GM23338 (cell line): ENCODE results near the gene PPP6R3. TPM values are rescaled to one million over a fixed set of nuclear protein-coding genes. Genes with fewer than 3 reads are reported as not detected.

Source experiments
- ATAC-seq: fragments of 200-7000 bp; cut with Tn5 transposase; 3 replicates; pipeline ENCODE4 v1.9.1; 2020
- DNase-seq: peaks from one replicate; pipeline ENCODE4 v3.0.0-alpha.2; 2015; ENCODE audit warnings: low spot score
- H2AFZ ChIP-seq: fragments of 200-600 bp; sonication (generic); 2 replicates; pipeline ENCODE4 v1.8.0; 2016; ENCODE audit warnings: antibody characterized with exemption, mild to moderate bottlenecking, moderate library complexity
- H3F3A ChIP-seq: fragments of 200-600 bp; sonication (generic); replicated peaks from 2 replicates; pipeline ENCODE4 v1.8.0; 2017; ENCODE audit warnings: antibody characterized with exemption, mixed run types, low read depth
- H3K27ac ChIP-seq: fragments of 200-600 bp; sonication (generic); 2 replicates; pipeline ENCODE4 v1.6.1; 2016; ENCODE audit warnings: low read depth
- H3K27me3 ChIP-seq: fragments of 200-600 bp; sonication (generic); 2 replicates; pipeline ENCODE4 v1.8.0; 2016; ENCODE audit warnings: mild to moderate bottlenecking, mixed run types, moderate library complexity; ENCODE audit not compliant: insufficient read depth
- H3K36me3 ChIP-seq: fragments of 200-600 bp; sonication (generic); 2 replicates; pipeline ENCODE4 v1.8.0; 2016; ENCODE audit warnings: mild to moderate bottlenecking; ENCODE audit not compliant: insufficient read depth
- H3K4me1 ChIP-seq: fragments of 200-600 bp; sonication (generic); 2 replicates; pipeline ENCODE4 v1.8.0; 2016; ENCODE audit warnings: mild to moderate bottlenecking, moderate library complexity; ENCODE audit not compliant: insufficient read depth
- H3K4me2 ChIP-seq: fragments of 200-600 bp; sonication (generic); 2 replicates; pipeline ENCODE4 v1.7.1; 2017; ENCODE audit warnings: mixed run types
- H3K4me3 ChIP-seq: fragments of 200-600 bp; sonication (generic); 2 replicates; pipeline ENCODE4 v1.6.1; 2016; ENCODE audit warnings: mixed run types
- H3K79me2 ChIP-seq: fragments of 200-600 bp; sonication (generic); replicated peaks from 2 replicates; pipeline ENCODE4 v1.8.0; 2017; ENCODE audit warnings: mild to moderate bottlenecking; ENCODE audit not compliant: insufficient read depth
- H3K9me2 ChIP-seq: fragments of 200-600 bp; sonication (generic); 2 replicates; pipeline ENCODE4 v1.8.0; 2017; ENCODE audit not compliant: insufficient read depth
- H4K20me1 ChIP-seq: fragments of 200-600 bp; sonication (generic); replicated peaks from 2 replicates; pipeline ENCODE4 v1.8.0; 2017; ENCODE audit warnings: mild to moderate bottlenecking; ENCODE audit not compliant: insufficient read depth
- H3K27ac Mint-ChIP-seq: 2 replicates; pipeline ENCODE4 v1.8.0; 2020; ENCODE audit warnings: inconsistent platforms, mild to moderate bottlenecking, moderate library complexity, mixed read lengths
- H3K27me3 Mint-ChIP-seq: 3 replicates; pipeline ENCODE4 v1.8.0; 2022; ENCODE audit warnings: low read depth, mild to moderate bottlenecking, moderate library complexity, mixed read lengths, inconsistent platforms; ENCODE audit not compliant: insufficient read depth, poor library complexity
- H3K36me3 Mint-ChIP-seq: 3 replicates; pipeline ENCODE4 v1.8.0; 2021; ENCODE audit warnings: low read depth, mild to moderate bottlenecking, inconsistent platforms, moderate library complexity, mixed read lengths
- H3K4me1 Mint-ChIP-seq: 3 replicates; pipeline ENCODE4 v1.8.0; 2020; ENCODE audit warnings: mild to moderate bottlenecking, inconsistent platforms, mixed read lengths
- H3K4me3 Mint-ChIP-seq: 3 replicates; pipeline ENCODE4 v1.8.0; 2021; ENCODE audit warnings: moderate library complexity, mild to moderate bottlenecking, inconsistent platforms, mixed read lengths
- H3K9me3 Mint-ChIP-seq: 3 replicates; pipeline ENCODE4 v1.8.0; 2020; ENCODE audit warnings: moderate library complexity, mild to moderate bottlenecking, inconsistent platforms, mixed read lengths
- CREB1 ChIP-seq: fragments of 250-450 bp; sonication (Bioruptor Pico); IDR thresholded peaks from 2 replicates; pipeline ENCODE4 v1.5.0; 2020; ENCODE audit warnings: low read depth, mild to moderate bottlenecking, moderate library complexity
- EZH2 ChIP-seq: fragments of 200-600 bp; sonication (generic); IDR thresholded peaks from one replicate; pipeline ENCODE4 v1.8.0; 2017; ENCODE audit warnings: antibody characterized with exemption, mild to moderate bottlenecking, low read depth; ENCODE audit not compliant: unreplicated experiment
- NANOG ChIP-seq: IDR thresholded peaks from 2 replicates; pipeline ENCODE4 v1.6.1; 2016; ENCODE audit warnings: antibody characterized with exemption, borderline replicate concordance
- STAT1 ChIP-seq: IDR thresholded peaks from one replicate; pipeline ENCODE4 v1.6.1; 2016; ENCODE audit warnings: antibody characterized with exemption; ENCODE audit not compliant: unreplicated experiment
- ZNF114 ChIP-seq: fragments of 250-450 bp; sonication (Bioruptor Pico); IDR thresholded peaks from 2 replicates; pipeline ENCODE4 v1.5.0; 2020; ENCODE audit warnings: mild to moderate bottlenecking, moderate library complexity
- ZNF462 ChIP-seq: fragments of 250-450 bp; sonication (Bioruptor Pico); IDR thresholded peaks from 2 replicates; pipeline ENCODE4 v1.5.0; 2020; ENCODE audit warnings: mild to moderate bottlenecking, moderate library complexity
- polyA plus RNA-seq: library from polyadenylated mRNA; unstranded; fragments of >200 nt; fragmentation: Nextera tagmentation; extraction: Ambion mirVana; gene quantifications from 2 replicates; pipeline ENCODE4 v1.2.1, GENCODE V29; 2016
- total RNA-seq: library from RNA; depleted of rRNA; stranded (reverse); fragments of >200 nt; shearing (Covaris generic); gene quantifications from 2 replicates; pipeline ENCODE4 v1.2.3, GENCODE V29; 2014
- TF ChIP-seq, protein P1 (sequence below): IDR thresholded peaks from 2 replicates; pipeline ENCODE4 v1.6.1; 2016; ENCODE audit warnings: antibody characterized with exemption

Gene PPP6R3
- total and polyA plus RNA-seq, 2 experiments from 2014 or later, result 170 to 268 TPM

DNA sequence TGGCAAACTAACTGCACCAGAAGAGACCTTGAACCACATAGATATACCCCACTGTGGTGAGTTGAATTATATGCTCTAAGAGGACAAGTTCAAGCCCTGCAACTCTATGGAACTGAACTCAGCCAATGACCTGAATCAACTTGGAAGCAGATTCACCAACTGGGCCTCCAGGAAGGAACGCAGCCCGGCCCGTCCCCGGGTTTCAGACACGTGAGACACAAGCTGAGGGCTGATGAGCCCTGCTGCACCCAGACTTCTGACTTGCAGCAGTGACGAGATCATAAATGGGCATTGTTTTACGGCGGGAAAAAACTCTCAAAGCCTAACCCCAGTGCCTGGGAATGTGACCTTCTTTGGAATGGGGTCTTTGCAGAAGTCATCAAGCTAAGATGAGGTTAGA, 195.3 kb downstream of the PPP6R3 start:
- no peak overlapping the region for H3K4me2 ChIP-seq
- H3K79me2 ChIP-seq, result no peaks in the 10 kb centered on the region
- no peak for DNase-seq
- no peak overlapping the region for H3K27ac ChIP-seq
- no peaks in the 10 kb centered on the region for H3K36me3 ChIP-seq
- Mint-ChIP-seq H3K27me3 (peaks cover 10% of the 10 kb centered on the region), H3K4me1 (no peaks in the 10 kb centered on the region; the same call in 2 of the 3 replicates), H3K27ac (no peak overlapping the region), H3K36me3 (peaks cover 6% of the 10 kb centered on the region; the same call in 1 of the 3 replicates), H3K9me3 (peaks cover 17% of the 10 kb centered on the region), H3K4me3 (no peak overlapping the region)
- no peaks in the 10 kb centered on the region; the same call in 1 of the 2 replicates for H3K4me1 ChIP-seq
- no peak for TF ChIP-seq STAT1
- TF ChIP-seq, protein P1, sequence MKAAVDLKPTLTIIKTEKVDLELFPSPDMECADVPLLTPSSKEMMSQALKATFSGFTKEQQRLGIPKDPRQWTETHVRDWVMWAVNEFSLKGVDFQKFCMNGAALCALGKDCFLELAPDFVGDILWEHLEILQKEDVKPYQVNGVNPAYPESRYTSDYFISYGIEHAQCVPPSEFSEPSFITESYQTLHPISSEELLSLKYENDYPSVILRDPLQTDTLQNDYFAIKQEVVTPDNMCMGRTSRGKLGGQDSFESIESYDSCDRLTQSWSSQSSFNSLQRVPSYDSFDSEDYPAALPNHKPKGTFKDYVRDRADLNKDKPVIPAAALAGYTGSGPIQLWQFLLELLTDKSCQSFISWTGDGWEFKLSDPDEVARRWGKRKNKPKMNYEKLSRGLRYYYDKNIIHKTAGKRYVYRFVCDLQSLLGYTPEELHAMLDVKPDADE, result no peak
- TF ChIP-seq EZH2, result no peak
- TF ChIP-seq NANOG, result no peak
- no peak for TF ChIP-seq ZNF114 (CRISPR knock-in tag)
- TF ChIP-seq CREB1 (CRISPR knock-in tag), result no peak
- no peak for TF ChIP-seq ZNF462 (CRISPR knock-in tag)
- no peaks in the 10 kb centered on the region for H3K9me2 ChIP-seq
- no peak overlapping the region for H3K4me3 ChIP-seq
- no peaks in the 10 kb centered on the region for H3K27me3 ChIP-seq
- H4K20me1 ChIP-seq, result no peaks in the 10 kb centered on the region
- H3F3A ChIP-seq, result peaks cover 5% of the 10 kb centered on the region; the same call in 1 of the 2 replicates
- no peak overlapping the region for H2AFZ ChIP-seq
- ATAC-seq, result no peak
